HCT116 (cell line): Measurements from ENCODE around the gene ZNF808. TPM values are rescaled to one million over a fixed set of nuclear protein-coding genes. Genes with fewer than 3 reads are reported as not detected.

ENCODE experiments used
- ATAC-seq: fragments of 200-7000 bp; cut with Tn5 transposase; 2 replicates; pipeline ENCODE4 v1.9.1; 2020; ENCODE audit warnings: mild to moderate bottlenecking, moderate library complexity
- BruUV-seq: library from RNA; stranded (reverse); fragments of 400-500 nt; replicated peaks from 2 replicates; lab custom pipeline; 2021; lab: Mats Ljungman, UMichigan
- CTCF ChIA-PET: fragments of 300-600 bp; sonication (Branson Sonifier 250); formaldehyde crosslinking; loops from one replicate; lab custom pipeline; 2021; ENCODE audit warnings: antibody characterized with exemption; lab: Charles Lee
- POLR2A ChIA-PET: fragments of 300-600, 350-600 bp; sonication (Branson Sonifier 250); formaldehyde crosslinking; loops from one replicate; lab custom pipeline; 2021; ENCODE audit warnings: antibody characterized with exemption; lab: Charles Lee
- RAD21 ChIA-PET, 2 experiments: fragments of 300-600 bp; sonication (Branson Sonifier 250); formaldehyde crosslinking; loops; one replicate each; lab custom pipeline; 2023; ENCODE audit warnings: low total read pairs in 2 of 2; ENCODE audit not compliant: uncharacterized antibody in 2 of 2, unreplicated experiment in 2 of 2, low non-redundant PET in 1 of 2; lab: Charles Lee
- DNase-seq: peaks from one replicate; pipeline ENCODE4 v3.0.0-alpha.2; 2010; ENCODE audit warnings: low read depth, low spot score
- H2AFZ ChIP-seq: fragments of 200-600 bp; shearing (Covaris generic), sonication (generic); 2 replicates; pipeline ENCODE4 v1.6.1; 2017; ENCODE audit warnings: low read depth, mixed run types, mixed read lengths, antibody characterized with exemption, low read length; ENCODE audit not compliant: poor library complexity, severe bottlenecking
- H3K27ac ChIP-seq: 2 replicates; pipeline ENCODE4 v1.5.1; 2012; ENCODE audit warnings: low read depth, low read length
- H3K27me3 ChIP-seq: fragments of 200-600 bp; sonication (generic); 2 replicates; pipeline ENCODE4 v1.6.1; 2016; ENCODE audit warnings: mixed run types, low read length, mixed read lengths; ENCODE audit not compliant: insufficient read depth
- H3K36me3 ChIP-seq, 2 experiments: fragments of 200-500 bp in 1 of 2; fragments of 200-600 bp in 1 of 2; sonication (Bioruptor generic) in 1 of 2; sonication (generic) in 1 of 2; 2 replicates each; pipeline versions ENCODE4 v1.5.1 to v1.6.1; 2014 to 2016; ENCODE audit warnings: low read length in 2 of 2, inconsistent platforms in 1 of 2, mixed read lengths in 1 of 2, mixed run types in 1 of 2; ENCODE audit not compliant: insufficient read depth in 2 of 2, control insufficient read depth in 1 of 2
- H3K4me1 ChIP-seq, 2 experiments: fragments of 200-600 bp in 1 of 2; sonication (generic) in 1 of 2; 2 replicates each; pipeline versions ENCODE4 v1.5.1 to v1.6.1; 2012 to 2017; ENCODE audit warnings: low read length in 2 of 2, inconsistent platforms in 1 of 2, mild to moderate bottlenecking in 1 of 2, mixed read lengths in 1 of 2, mixed run types in 1 of 2, moderate library complexity in 1 of 2; ENCODE audit not compliant: insufficient read depth in 2 of 2, control insufficient read depth in 1 of 2
- H3K4me2 ChIP-seq: fragments of 200-600 bp; sonication (generic); 2 replicates; pipeline ENCODE4 v1.6.1; 2017; ENCODE audit warnings: mixed run types, low read length, mixed read lengths
- H3K4me3 ChIP-seq, 2 experiments: fragments of 200-600 bp in 1 of 2; sonication (generic) in 1 of 2; replicated peaks in 1 of 2; 2 replicates each; pipeline ENCODE4 v1.5.1; 2011 to 2016; ENCODE audit warnings: low read length in 2 of 2, control low read depth in 1 of 2, low read depth in 1 of 2, mild to moderate bottlenecking in 1 of 2, mixed read lengths in 1 of 2, mixed run types in 1 of 2
- H3K79me2 ChIP-seq: fragments of 200-600 bp; sonication (generic); 2 replicates; pipeline ENCODE4 v1.6.1; 2017; ENCODE audit warnings: mild to moderate bottlenecking, mixed run types, low read length, moderate library complexity, mixed read lengths; ENCODE audit not compliant: insufficient read depth
- H3K9ac ChIP-seq: fragments of 200-600 bp; sonication (generic); 2 replicates; pipeline ENCODE4 v1.6.1; 2016; ENCODE audit warnings: low read length, mixed read lengths
- H3K9me2 ChIP-seq: fragments of 200-600 bp; sonication (generic), shearing (Covaris generic); 2 replicates; pipeline ENCODE4 v1.6.1; 2017; ENCODE audit warnings: mixed run types, mild to moderate bottlenecking, moderate library complexity; ENCODE audit not compliant: insufficient read depth
- H3K9me3 ChIP-seq, 2 experiments: fragments of 200-500 bp in 1 of 2; fragments of 200-600 bp in 1 of 2; sonication (Bioruptor generic) in 1 of 2; sonication (generic) in 1 of 2; 2 replicates each; pipeline ENCODE4 v1.6.1; 2014 to 2017; ENCODE audit warnings: low read length in 2 of 2, mixed read lengths in 2 of 2, inconsistent platforms in 1 of 2, low read depth in 1 of 2, mild to moderate bottlenecking in 1 of 2, mixed run types in 1 of 2, moderate library complexity in 1 of 2; ENCODE audit not compliant: control insufficient read depth in 1 of 2, insufficient read depth in 1 of 2
- H4K20me1 ChIP-seq: fragments of 200-600 bp; sonication (generic), shearing (Covaris generic); 2 replicates; pipeline ENCODE4 v1.6.1; 2017; ENCODE audit warnings: mixed run types, mild to moderate bottlenecking, moderate library complexity; ENCODE audit not compliant: insufficient read depth
- CBX3 ChIP-seq: IDR thresholded peaks from 2 replicates; pipeline ENCODE4 v1.6.1; 2012; ENCODE audit warnings: low read depth
- CEBPB ChIP-seq: IDR thresholded peaks from 2 replicates; pipeline ENCODE4 v1.6.1; 2012; ENCODE audit warnings: low read depth
- ELF1 ChIP-seq: IDR thresholded peaks from 2 replicates; pipeline ENCODE4 v1.6.1; 2012; ENCODE audit warnings: low read depth, borderline replicate concordance
- EZH2 ChIP-seq: fragments of 200-600 bp; sonication (generic); IDR thresholded peaks from 2 replicates; pipeline ENCODE4 v1.6.1; 2017; ENCODE audit warnings: antibody characterized with exemption, mixed run types
- EZH2phosphoT487 ChIP-seq: fragments of 200-600 bp; IDR thresholded peaks from 2 replicates; pipeline ENCODE4 v1.6.1; 2018; ENCODE audit warnings: antibody characterized with exemption, borderline replicate concordance
- FOSL1 ChIP-seq: IDR thresholded peaks from 2 replicates; pipeline ENCODE4 v1.6.1; 2012; ENCODE audit warnings: low read depth
- JUND ChIP-seq: IDR thresholded peaks from 2 replicates; pipeline ENCODE4 v1.6.1; 2012
- POLR2A ChIP-seq: IDR thresholded peaks from 2 replicates; pipeline ENCODE4 v1.7.0; 2011; ENCODE audit warnings: borderline replicate concordance; ENCODE audit not compliant: insufficient read depth, insufficient read length; ENCODE audit errors: extremely low read depth
- POLR2AphosphoS5 ChIP-seq: IDR thresholded peaks from 2 replicates; pipeline ENCODE4 v1.6.1; 2011; ENCODE audit warnings: mild to moderate bottlenecking, low read depth, low read length, moderate library complexity
- SIN3A ChIP-seq: IDR thresholded peaks from 2 replicates; pipeline ENCODE4 v1.6.1; 2012; ENCODE audit warnings: low read depth
- SP1 ChIP-seq: IDR thresholded peaks from 2 replicates; pipeline ENCODE4 v1.6.1; 2012; ENCODE audit warnings: low read depth
- SRF ChIP-seq: IDR thresholded peaks from 2 replicates; pipeline ENCODE4 v1.6.1; 2012; ENCODE audit warnings: low read depth
- TCF7L2 ChIP-seq: IDR thresholded peaks from 2 replicates; pipeline ENCODE4 v1.7.0; 2011; ENCODE audit warnings: borderline replicate concordance, inconsistent platforms; ENCODE audit not compliant: insufficient read depth, insufficient read length; ENCODE audit errors: extremely low read depth
- YY1 ChIP-seq: IDR thresholded peaks from 2 replicates; pipeline ENCODE4 v1.6.1; 2011; ENCODE audit warnings: low read length, low read depth, moderate library complexity, mild to moderate bottlenecking; ENCODE audit not compliant: insufficient replicate concordance; ENCODE audit errors: extremely low read depth
- ZNF274 ChIP-seq: fragments of 200-500 bp; sonication (Bioruptor generic); IDR thresholded peaks from 2 replicates; pipeline ENCODE4 v1.6.1; 2014; ENCODE audit warnings: mild to moderate bottlenecking, low read depth, low read length, inconsistent platforms
- intact Hi-C: fragments of 100-400 bp; cut with micrococcal nuclease; formaldehyde crosslinking; loops from 2 replicates; pipeline ENCODE4 v1.10.0; 2022
- total RNA-seq: library from RNA; stranded (reverse); gene quantifications from one replicate; pipeline ENCODE4 v1.2.1, GENCODE V29; 2021; ENCODE audit not compliant: unreplicated experiment
- TF ChIP-seq, protein P1 (sequence below): IDR thresholded peaks from 2 replicates; pipeline ENCODE4 v1.6.1; 2011; ENCODE audit warnings: mild to moderate bottlenecking, low read length, moderate library complexity; ENCODE audit not compliant: insufficient replicate concordance; ENCODE audit errors: extremely low read depth
- TF ChIP-seq, protein P2 (sequence below), 3 experiments: fragments of 200-600 bp in 1 of 3; sonication (generic) in 1 of 3; IDR thresholded peaks in 2 of 3; conservative IDR thresholded peaks in 1 of 3; 2 replicates each; pipeline ENCODE4 v1.5.1; 2012 to 2017; ENCODE audit warnings: low read depth in 2 of 3, low read length in 2 of 3, antibody characterized with exemption in 1 of 3, borderline replicate concordance in 1 of 3, control low read depth in 1 of 3, mild to moderate bottlenecking in 1 of 3, mixed read lengths in 1 of 3, mixed run types in 1 of 3, moderate library complexity in 1 of 3; ENCODE audit not compliant: insufficient read depth in 1 of 3

ZNF808 gene
- total RNA-seq, 1 experiment from 2014 or later: 15.4 TPM

DNA sequence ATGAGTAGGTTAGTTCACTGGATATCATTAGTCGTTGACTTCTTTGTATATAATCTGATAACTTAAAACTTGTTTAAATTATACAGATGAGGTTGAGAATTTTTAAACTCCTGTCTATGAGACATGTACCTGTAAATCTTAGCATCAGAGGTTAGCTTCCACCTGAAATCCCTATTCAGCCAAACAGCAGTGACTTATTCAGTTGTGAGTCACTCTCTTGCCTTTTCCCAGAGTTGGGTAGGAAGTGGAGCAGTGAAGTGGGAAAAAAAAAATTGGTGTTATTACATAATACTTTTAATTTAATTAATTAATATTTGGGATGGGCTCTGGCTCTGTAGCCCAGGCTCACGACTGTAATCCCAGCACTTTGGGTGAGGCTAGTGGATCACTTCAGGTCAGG, 75.5 kb downstream of the ZNF808 start:
- Histone ChIP-seq H3K27ac (no peak overlapping the region), H3K4me2 (no peak overlapping the region), H4K20me1 (no peaks in the 10 kb centered on the region), H3K79me2 (no peaks in the 10 kb centered on the region), H3K9me3 (no peaks in the 10 kb centered on the region; a peak in 1 of 4 replicates), H3K36me3 (no peaks in the 10 kb centered on the region), H3K4me1 (peaks cover 0 to 16% of the 10 kb centered on the region in 2 experiments; a peak in 2 of 4 replicates), H2AFZ (no peak overlapping the region), H3K9me2 (no peaks in the 10 kb centered on the region), H3K4me3 (no peak overlapping the region), H3K9ac (no peak overlapping the region), H3K27me3 (no peaks in the 10 kb centered on the region)
- no peak for TF ChIP-seq CEBPB
- TF ChIP-seq SP1: no peak
- no peak for TF ChIP-seq EZH2phosphoT487
- TF ChIP-seq, protein P1, sequence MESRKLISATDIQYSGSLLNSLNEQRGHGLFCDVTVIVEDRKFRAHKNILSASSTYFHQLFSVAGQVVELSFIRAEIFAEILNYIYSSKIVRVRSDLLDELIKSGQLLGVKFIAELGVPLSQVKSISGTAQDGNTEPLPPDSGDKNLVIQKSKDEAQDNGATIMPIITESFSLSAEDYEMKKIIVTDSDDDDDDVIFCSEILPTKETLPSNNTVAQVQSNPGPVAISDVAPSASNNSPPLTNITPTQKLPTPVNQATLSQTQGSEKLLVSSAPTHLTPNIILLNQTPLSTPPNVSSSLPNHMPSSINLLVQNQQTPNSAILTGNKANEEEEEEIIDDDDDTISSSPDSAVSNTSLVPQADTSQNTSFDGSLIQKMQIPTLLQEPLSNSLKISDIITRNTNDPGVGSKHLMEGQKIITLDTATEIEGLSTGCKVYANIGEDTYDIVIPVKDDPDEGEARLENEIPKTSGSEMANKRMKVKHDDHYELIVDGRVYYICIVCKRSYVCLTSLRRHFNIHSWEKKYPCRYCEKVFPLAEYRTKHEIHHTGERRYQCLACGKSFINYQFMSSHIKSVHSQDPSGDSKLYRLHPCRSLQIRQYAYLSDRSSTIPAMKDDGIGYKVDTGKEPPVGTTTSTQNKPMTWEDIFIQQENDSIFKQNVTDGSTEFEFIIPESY: no peak
- no peak for TF ChIP-seq ZNF274
- TF ChIP-seq CBX3: no peak
- no peak for TF ChIP-seq SRF
- TF ChIP-seq, protein P2, sequence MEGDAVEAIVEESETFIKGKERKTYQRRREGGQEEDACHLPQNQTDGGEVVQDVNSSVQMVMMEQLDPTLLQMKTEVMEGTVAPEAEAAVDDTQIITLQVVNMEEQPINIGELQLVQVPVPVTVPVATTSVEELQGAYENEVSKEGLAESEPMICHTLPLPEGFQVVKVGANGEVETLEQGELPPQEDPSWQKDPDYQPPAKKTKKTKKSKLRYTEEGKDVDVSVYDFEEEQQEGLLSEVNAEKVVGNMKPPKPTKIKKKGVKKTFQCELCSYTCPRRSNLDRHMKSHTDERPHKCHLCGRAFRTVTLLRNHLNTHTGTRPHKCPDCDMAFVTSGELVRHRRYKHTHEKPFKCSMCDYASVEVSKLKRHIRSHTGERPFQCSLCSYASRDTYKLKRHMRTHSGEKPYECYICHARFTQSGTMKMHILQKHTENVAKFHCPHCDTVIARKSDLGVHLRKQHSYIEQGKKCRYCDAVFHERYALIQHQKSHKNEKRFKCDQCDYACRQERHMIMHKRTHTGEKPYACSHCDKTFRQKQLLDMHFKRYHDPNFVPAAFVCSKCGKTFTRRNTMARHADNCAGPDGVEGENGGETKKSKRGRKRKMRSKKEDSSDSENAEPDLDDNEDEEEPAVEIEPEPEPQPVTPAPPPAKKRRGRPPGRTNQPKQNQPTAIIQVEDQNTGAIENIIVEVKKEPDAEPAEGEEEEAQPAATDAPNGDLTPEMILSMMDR (IDR thresholded peaks at IDR 0.05 in 2 of 3, conservative IDR thresholded peaks at IDR 0.05 in 1 of 3; ENCODE audit: borderline replicate concordance in 1 of 3, insufficient read depth in 1 of 3, low read depth in 2 of 3, low read length in 2 of 3): no peak
- no peak for TF ChIP-seq ELF1
- no peak for TF ChIP-seq POLR2A
- no peak for TF ChIP-seq POLR2AphosphoS5
- TF ChIP-seq JUND: no peak
- no peak for TF ChIP-seq YY1
- TF ChIP-seq EZH2: no peak
- no peak for TF ChIP-seq SIN3A
- TF ChIP-seq FOSL1: no peak
- no peak for TF ChIP-seq TCF7L2
- BruUV-seq: no TSS peak
- ATAC-seq (no peak), DNase-seq (no peak)
- intact Hi-C loops: no loop called here
- RAD21 ChIA-PET: no interaction called here
- POLR2A ChIA-PET: no interaction called here
- CTCF ChIA-PET: no interaction called here
